ENCODE data around the gene RPL38. TPM values are rescaled to one million over a fixed set of nuclear protein-coding genes. Genes with fewer than 3 reads are reported as not detected.

Gene RPL38
- total RNA-seq, 2 donors from 2014 or later, result 163 to 177 TPM

DNA sequence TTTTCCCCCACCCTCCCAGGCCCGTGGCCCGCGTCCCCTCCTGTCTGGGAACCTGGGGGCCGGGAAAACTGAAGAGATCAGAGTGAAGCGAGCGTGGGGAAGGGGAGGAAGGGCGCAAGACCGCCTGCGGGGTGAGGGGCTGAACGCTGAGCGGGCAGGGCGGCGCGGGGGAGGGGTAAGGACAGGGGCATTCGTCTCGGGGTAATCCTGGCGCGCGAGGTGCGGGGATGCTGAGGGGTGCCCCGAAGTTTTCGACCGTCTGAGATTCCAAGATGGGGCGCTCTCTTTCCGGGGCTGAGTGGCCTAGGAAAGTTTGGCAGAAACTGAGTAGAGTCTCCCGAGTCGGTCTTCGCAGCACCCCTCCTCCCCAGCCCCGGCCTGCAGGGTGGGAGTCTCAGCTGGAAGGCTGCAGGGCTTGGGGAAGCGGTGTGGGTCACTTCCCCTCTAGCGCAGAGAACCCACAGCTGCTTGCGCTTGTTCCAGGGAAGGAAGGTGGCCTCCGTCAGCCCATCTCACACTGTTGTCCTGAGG is 10.4 kb downstream of the RPL38 start:
- DNase-seq (ENCODE audit: low spot score) (no peak), ATAC-seq (ENCODE audit: insufficient number of reproducible peaks, low FRiP score, low read depth) (no peak)
- Histone ChIP-seq H3K36me3 (peaks cover 12% of the 10 kb centered on the region), H3K4me1 (ENCODE audit: control insufficient read depth in 1 of 2, low read depth in 2 of 2) (peaks cover 26 to 41% of the 10 kb centered on the region in 2 donors), H3K27ac (peak overlapping the region in 1 of 2 donors; percentile 18), H3K27me3 (replicated peaks; ENCODE audit: insufficient read depth) (no peaks in the 10 kb centered on the region), H3K4me3 (peak overlapping the region; percentile 92), H3K9me3 (no peaks in the 10 kb centered on the region)
- TF ChIP-seq, protein P1, sequence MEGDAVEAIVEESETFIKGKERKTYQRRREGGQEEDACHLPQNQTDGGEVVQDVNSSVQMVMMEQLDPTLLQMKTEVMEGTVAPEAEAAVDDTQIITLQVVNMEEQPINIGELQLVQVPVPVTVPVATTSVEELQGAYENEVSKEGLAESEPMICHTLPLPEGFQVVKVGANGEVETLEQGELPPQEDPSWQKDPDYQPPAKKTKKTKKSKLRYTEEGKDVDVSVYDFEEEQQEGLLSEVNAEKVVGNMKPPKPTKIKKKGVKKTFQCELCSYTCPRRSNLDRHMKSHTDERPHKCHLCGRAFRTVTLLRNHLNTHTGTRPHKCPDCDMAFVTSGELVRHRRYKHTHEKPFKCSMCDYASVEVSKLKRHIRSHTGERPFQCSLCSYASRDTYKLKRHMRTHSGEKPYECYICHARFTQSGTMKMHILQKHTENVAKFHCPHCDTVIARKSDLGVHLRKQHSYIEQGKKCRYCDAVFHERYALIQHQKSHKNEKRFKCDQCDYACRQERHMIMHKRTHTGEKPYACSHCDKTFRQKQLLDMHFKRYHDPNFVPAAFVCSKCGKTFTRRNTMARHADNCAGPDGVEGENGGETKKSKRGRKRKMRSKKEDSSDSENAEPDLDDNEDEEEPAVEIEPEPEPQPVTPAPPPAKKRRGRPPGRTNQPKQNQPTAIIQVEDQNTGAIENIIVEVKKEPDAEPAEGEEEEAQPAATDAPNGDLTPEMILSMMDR (IDR thresholded peaks at IDR 0.05), result no peak

DNA sequence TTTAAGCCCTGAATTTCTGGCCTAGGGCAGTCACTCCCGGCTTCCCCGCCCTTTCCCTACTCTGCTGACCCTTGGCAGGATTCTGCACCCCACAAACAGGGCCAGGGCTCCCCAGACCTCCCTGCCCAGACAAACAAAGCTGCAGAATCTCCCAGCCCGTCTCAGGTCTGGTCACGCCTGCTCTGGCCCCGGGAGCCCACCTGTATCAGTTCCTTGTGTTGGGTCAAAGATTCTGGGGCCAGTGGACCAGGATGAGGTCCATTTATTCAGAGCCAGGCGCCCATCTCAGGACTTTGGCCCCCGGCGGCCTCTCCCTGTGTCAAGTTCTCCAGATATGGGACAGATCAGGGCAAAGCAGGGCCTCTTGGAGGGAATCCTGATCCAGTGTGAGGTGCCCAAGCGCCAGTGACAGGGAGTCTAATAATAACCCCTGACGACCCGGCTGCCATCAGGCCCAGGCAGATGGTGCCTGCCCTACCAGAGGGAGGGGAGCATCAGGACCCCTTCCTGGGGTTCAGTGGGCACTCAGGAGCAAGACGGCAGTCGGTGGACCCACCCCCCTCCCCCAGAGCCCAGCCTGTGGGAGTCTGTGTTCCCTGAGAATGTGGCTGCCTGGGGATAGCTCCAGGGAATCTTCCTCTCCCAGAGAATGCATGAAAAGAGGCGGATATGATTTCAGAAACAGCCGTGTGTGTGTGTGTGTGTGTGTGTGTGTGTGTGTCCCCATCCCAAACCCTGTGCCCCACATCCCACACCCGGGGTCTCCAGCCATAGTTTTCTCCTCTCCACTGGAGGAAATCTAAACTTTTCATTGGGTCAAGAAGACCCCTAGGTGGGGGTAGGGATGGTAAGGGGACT is 11.2 kb downstream of the RPL38 start:
- TF ChIP-seq, protein P1 (IDR thresholded peaks at IDR 0.05), result no peak
- no peak for DNase-seq (ENCODE audit: low spot score)
- Histone ChIP-seq H3K27me3 (replicated peaks; ENCODE audit: insufficient read depth) (no peaks in the 10 kb centered on the region), H3K36me3 (peaks cover 6% of the 10 kb centered on the region), H3K4me1 (ENCODE audit: control insufficient read depth in 1 of 2, low read depth in 2 of 2) (peaks cover 26 to 41% of the 10 kb centered on the region in 2 donors), H3K27ac (peak overlapping the region; percentile 18 to 26), H3K4me3 (peak overlapping the region; percentile 92), H3K9me3 (no peaks in the 10 kb centered on the region)
- no peak for ATAC-seq (ENCODE audit: insufficient number of reproducible peaks, low FRiP score, low read depth)

DNA sequence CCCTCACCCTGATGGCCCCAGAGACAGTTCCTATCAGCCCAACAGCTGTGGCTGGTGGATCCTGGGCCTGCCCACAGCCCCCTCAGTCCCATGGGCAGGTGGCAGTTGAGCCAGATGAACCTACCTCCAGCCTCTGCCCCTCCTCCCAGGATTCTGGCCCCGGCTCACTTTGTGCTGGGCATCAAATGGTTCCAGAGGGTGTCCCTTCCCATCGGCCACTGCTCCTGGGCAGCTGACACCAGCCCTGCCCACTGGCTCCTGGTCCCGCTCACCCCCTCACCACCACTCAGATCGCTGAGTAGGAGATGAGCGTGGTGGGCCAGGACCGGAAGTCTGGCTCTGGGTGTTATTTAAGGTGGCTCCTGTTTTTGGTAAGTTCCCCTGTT is 11.9 kb downstream of the RPL38 start:
- Histone ChIP-seq H3K27ac (no peak overlapping the region), H3K4me3 (no peak overlapping the region), H3K4me1 (ENCODE audit: control insufficient read depth in 1 of 2, low read depth in 2 of 2) (peaks cover 26 to 41% of the 10 kb centered on the region in 2 donors)

DNA sequence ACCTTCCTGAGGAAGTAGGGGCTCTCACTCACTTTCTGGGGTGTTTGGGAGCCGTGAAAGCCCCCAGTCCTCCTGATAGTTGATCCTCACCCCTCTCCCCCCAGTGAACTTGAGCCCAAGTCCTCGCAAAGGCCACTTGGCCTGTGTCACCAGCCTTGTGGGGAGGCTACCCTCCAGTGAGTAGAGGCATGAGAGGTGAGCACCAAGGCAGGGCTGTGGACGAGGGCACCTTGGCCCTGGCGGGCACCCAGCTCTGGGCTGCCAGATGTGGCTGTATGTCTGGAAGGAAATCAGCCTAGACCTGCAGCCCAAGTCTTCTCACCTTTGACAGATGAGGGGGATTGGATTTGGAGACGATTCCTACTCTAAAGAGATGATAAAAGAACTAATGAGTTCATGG is 13.0 kb downstream of the RPL38 start:
- Histone ChIP-seq H3K4me1 (ENCODE audit: control insufficient read depth in 1 of 2, low read depth in 2 of 2) (peaks cover 24 to 31% of the 10 kb centered on the region in 2 donors), H3K36me3 (no peaks in the 10 kb centered on the region), H3K4me3 (no peak overlapping the region), H3K9me3 (no peaks in the 10 kb centered on the region), H3K27ac (no peak overlapping the region), H3K27me3 (replicated peaks; ENCODE audit: insufficient read depth) (no peaks in the 10 kb centered on the region)
- DNase-seq (ENCODE audit: low spot score) (no peak), ATAC-seq (ENCODE audit: insufficient number of reproducible peaks, low FRiP score, low read depth) (no peak)
- TF ChIP-seq, protein P1 (IDR thresholded peaks at IDR 0.05), result no peak

More for the DNA sequence above, 11.9 kb downstream of the RPL38 start:
- no peak for ATAC-seq (ENCODE audit: insufficient number of reproducible peaks, low FRiP score, low read depth)
- no peak for DNase-seq (ENCODE audit: low spot score)
- no peaks in the 10 kb centered on the region for H3K27me3 ChIP-seq (replicated peaks; ENCODE audit: insufficient read depth)
- H3K36me3 ChIP-seq, result no peaks in the 10 kb centered on the region
- H3K9me3 ChIP-seq, result no peaks in the 10 kb centered on the region
- TF ChIP-seq, protein P1 (IDR thresholded peaks at IDR 0.05), result no peak

- no peak overlapping the region for H3K4me3 ChIP-seq
- peaks cover 17 to 24% of the 10 kb centered on the region in 2 donors for H3K4me1 ChIP-seq (ENCODE audit: control insufficient read depth in 1 of 2, low read depth in 2 of 2)
- no peak for ATAC-seq (ENCODE audit: insufficient number of reproducible peaks, low FRiP score, low read depth)
- DNase-seq (ENCODE audit: low spot score), result no peak
- no peak overlapping the region for H3K27ac ChIP-seq
- H3K9me3 ChIP-seq, result no peaks in the 10 kb centered on the region
- TF ChIP-seq, protein P1 (IDR thresholded peaks at IDR 0.05), result no peak
- peaks cover 3% of the 10 kb centered on the region for H3K36me3 ChIP-seq
- H3K27me3 ChIP-seq (replicated peaks; ENCODE audit: insufficient read depth), result no peaks in the 10 kb centered on the region
Observed at GRCh38 chr17:74217037-74217730, 13.7 kb downstream of the RPL38 start.
